IPS DF 4.7 (cell line): ENCODE data around the gene WDR93.
"Not testable (repeated sequence)": the region's sequence is repeated elsewhere in the genome, so short reads cannot be mapped to it uniquely, and the experiment has no call there.

Experiments used
- DNase-seq: peaks from one replicate; pipeline ENCODE4 v3.0.0-alpha.2; 2013; ENCODE audit warnings: low spot score; ENCODE audit errors: extremely low read depth

WDR93 gene

GRCh38 chr15:89685995-89686394 lies 4.6 kb upstream of the WDR93 start:
- no peak for DNase-seq

- DNase-seq = no peak
These were observed 4.1 kb upstream of the WDR93 start for GRCh38 chr15:89686522-89686921.

- not testable (repeated sequence) for DNase-seq
These were observed 708 bp upstream of the WDR93 start for GRCh38 chr15:89689930-89690275.

DNA sequence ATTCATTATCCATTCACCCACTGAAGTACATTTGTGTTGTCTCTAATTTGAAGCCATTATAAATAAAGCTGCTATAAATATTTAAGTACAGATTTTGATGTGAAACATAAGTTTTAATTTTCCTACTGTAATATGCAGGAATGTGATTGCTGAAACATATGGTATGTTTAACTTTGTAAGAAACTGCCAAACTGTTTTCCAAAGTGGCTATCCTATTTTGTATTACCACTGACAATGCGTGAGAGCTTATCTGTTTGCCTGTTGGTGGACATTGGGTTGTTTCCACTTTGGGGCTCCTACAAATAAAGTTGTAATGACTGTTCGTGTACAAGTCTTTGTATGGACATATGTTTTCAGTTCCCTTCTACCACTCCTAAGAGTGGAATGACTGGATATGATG lies 2.5 kb downstream of the WDR93 start:
- no peak for DNase-seq

GRCh38 chr15:89693696-89694095 lies 3.1 kb downstream of the WDR93 start:
- DNase-seq = no peak

DNA sequence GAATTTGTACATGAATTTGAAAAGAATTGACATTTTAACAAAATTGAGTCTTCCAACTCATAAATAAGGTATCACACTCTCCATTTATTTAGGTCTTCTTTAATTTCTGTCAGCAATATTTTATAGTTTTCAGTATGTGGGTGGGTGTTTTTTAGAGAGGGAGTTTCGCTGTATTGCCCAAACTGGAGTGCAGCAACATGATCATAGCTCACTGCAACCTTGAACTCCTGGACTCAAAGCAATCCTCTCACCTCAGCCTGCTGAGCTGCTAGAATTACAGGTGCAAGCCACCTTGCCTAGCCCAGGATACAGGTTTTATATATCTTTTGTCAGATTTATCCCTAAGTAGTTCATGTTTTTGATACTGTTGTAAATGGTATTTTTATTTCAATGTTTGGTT lies 4.6 kb downstream of the WDR93 start:
- no peak for DNase-seq

DNA sequence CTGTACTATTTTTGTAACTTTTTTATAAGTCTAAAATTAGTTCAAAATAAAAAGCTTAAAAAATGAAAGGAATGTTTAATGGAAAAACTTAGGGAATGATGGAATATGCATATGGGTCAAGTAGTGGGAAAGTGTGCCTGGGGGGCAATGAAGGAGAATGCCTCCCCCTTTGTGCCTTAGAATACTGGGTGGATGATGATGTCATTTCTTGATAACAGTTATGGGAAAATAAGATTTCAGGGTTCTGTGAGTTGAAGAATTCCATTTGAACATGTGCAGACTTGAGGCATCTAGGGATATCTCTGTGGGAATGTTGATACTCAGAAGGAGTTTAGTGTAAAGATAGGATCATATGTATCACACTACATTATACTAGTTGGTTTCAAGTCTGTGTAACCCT lies 13.8 kb downstream of the WDR93 start:
- no peak for DNase-seq

GRCh38 chr15:89707577-89707976 lies 17.0 kb downstream of the WDR93 start:
- DNase-seq = no peak

- no peak for DNase-seq
These were observed 24.2 kb downstream of the WDR93 start for GRCh38 chr15:89714775-89715174.

DNA sequence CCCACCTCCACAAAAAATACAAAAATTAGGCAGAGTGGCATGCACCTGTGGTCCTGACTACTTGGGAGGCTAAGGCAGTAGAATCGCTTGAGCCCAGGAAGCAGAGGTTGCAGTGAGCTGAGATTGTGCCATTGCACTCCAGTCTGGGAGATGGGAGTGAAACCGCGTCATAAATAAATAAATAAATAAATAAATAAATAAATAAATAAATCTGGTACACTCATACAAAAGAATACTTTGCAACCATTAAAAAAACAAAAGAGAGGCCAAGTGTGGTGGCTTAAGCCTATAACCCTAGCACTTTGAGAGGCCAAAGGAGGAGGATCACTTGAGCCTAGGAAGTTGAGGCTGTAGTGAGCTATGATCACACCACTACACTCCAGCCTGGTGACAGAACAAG lies 32.4 kb downstream of the WDR93 start:
- no peak for DNase-seq

DNA sequence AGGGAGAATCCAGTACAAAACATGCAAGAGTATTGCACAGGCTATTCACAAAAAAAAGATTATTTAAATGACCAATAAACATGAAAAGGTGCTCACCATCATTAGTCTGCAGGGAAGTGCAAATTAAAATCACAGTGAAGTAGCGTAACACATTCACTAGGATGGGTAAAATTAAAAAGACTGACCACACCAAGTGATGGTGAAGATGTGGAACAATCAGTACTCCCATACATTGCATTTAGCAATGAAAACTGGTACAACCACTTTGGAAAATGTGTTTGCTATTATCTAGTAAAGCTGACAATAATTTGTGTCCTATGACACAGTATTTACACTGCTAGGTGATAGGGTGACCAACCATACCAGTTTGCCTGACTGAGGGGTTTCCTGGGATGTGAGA lies 34.0 kb downstream of the WDR93 start:
- no peak for DNase-seq

- no peak for DNase-seq
These were observed 34.5 kb downstream of the WDR93 start for GRCh38 chr15:89725064-89725463.

GRCh38 chr15:89728254-89728653 lies 37.6 kb downstream of the WDR93 start:
- DNase-seq = no peak

DNA sequence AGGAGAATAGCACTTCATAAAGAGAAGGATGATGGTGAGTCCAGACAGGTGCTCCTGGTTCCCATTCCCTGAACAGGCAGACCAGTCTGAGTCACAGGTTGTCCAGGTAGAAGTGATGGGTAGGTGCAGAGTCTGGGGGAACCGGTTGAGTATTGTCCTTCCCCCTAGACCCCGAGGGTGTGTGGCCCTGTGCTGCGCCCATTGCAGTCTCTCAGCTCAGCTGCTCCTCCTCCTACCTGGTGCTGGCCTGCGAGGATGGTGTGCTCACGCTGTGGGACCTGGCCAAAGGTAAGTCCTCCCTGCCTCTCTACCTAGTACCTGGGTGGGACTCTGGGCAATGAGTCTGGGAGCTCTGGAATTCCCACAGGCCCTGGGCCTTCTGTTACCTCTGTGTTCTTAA lies 40.7 kb downstream of the WDR93 start:
- no peak for DNase-seq

DNA sequence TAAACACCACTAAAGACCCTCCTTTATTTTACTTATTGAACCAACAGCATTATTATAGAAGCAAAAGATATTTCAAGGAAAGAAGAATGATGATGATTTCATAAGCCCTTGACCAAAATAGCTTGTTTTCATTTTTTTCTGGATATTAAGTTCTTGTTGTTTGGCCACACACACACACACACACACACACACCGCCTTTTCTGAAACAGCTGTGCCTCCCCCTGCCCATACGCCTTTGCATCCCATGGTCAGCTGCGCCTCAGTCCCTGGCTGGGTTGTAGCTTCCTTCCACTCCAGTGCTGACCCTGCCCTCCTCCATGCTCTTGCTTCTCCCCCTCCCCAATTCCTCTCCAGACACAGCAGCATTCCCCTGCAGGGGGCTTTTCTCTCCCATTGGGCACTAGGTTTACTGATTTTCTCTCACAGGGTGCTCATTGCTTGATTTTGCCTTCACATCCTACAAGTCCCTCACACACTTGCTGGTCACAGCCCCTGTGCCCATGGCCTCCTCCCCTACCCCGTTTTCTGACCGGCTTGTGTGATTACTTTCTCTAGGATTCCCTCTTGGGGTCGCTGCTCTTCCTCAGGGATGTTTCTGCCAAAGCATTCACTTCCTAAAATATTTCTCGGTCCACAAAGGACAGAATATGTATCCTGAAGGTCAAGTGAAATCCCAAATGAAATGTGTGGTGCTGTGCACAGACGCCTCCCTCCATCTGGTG lies 42.0 kb downstream of the WDR93 start:
- DNase-seq = no peak

GRCh38 chr15:89735773-89736172 lies 45.2 kb downstream of the WDR93 start:
- no peak for DNase-seq

DNA sequence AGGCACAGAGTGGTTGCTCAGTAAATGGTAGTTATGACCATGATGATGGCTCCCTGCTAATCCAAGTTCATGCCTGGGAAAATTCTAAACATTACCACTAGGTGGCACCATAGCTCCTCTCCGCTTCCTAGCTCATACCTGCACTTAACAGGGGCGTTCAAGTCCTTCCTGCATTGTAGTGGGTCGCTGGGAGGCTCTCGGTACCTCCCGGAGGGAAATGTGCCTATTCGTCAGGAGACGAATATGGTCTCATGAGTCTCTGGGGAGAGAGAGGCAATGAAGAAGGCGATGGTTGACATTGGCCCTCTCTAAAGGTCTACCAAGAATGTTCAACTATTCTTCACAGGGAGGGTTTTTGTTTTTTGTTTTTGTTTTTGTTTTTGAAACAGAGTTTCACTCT lies 49.5 kb downstream of the WDR93 start:
- DNase-seq = no peak

- no peak for DNase-seq
These were observed 52.4 kb downstream of the WDR93 start for GRCh38 chr15:89743011-89743410.

DNA sequence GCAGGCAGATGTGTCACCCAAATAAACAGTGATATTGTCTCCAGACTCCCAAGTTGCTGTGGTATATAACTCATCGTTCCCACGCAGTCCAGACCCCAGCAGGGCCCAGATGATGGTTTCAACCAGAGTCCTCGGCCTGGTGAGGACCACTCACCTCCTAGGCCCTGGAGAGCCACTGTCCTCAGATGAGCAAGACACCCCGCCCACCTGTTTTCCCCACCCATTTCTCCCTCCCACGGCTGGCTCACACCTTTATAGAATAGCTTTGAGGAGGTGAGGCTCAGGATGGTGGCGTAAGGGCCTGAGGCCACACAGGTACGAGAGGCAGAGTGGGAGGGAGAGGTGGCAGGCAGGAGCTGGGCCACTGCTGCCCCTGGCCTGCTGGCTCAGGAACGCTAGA lies 53.0 kb downstream of the WDR93 start:
- DNase-seq = no peak

DNA sequence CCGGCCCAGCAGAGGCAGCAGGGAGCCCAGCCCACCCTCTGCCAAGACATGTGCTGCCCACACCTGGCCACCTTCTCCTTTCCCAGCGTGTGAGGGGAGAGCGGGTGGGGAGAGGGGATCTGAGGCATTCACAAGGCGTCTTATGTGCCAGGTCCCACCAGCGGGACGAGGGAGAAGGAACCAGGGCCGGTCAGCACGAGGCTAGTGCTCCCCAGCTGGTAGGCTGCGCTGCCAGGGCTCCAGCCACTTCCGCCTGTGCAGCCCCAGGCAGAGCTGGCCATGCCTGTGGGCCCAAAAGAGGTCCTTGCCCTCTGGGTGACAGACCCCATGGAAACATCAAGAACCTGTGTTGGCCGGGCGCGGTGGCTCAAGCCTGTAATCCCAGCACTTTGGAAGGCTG lies 54.5 kb downstream of the WDR93 start:
- DNase-seq = no peak

DNA sequence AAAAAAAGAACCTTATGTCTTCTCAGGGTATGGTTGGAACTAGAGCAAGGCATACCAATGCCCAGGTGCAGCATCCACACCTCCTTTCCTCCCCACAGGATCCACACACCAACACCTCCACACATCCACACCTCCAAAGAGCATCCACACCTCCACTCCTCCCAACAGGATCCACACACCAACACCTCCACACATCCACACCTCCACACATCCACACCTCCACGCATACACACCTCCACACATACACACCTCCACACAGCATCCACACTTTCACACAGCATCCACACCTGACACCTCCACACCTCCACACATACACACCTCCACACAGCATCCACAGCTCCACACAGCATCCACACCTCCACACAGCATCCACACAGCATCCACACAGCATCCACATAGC lies 55.2 kb downstream of the WDR93 start:
- DNase-seq = no peak

DNA sequence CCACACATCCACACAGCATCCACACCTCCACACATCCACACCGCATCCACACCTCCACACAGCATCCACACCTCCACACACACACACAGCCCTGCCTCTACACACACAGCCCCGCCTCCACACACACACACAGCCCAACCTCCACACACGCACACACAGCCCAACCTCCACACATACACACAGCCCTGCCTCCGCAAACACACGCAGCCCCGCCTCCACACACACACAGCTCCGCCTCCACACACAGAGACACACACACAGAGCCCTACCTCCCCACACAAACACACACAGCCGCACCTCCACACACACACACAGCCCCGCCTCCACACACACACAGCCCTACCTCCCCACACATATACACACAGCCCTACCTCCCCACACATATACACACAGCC lies 55.8 kb downstream of the WDR93 start:
- DNase-seq = no peak

GRCh38 chr15:89747708-89748682 lies 57.4 kb downstream of the WDR93 start:
- DNase-seq = no peak
